PFSK-1 (cell line): ENCODE data around the gene BEGAIN.

Experiments used
- FOXP2 ChIP-seq: optimal IDR thresholded peaks from 2 replicates; pipeline ENCODE3; 2011; ENCODE audit warnings: borderline replicate concordance, control low read depth, inconsistent platforms; ENCODE audit not compliant: insufficient read depth; ENCODE audit errors: extremely low read length, extremely low read depth
- POLR2AphosphoS5 ChIP-seq: IDR thresholded peaks from 2 replicates; pipeline ENCODE4 v1.6.1; 2012; ENCODE audit warnings: low read depth, mild to moderate bottlenecking, control low read depth, low read length, moderate library complexity
- SIN3A ChIP-seq: IDR thresholded peaks from 2 replicates; pipeline ENCODE4 v1.6.1; 2012; ENCODE audit warnings: mild to moderate bottlenecking, low read length, moderate library complexity, borderline replicate concordance; ENCODE audit not compliant: insufficient read depth
- TAF1 ChIP-seq: IDR thresholded peaks from 2 replicates; pipeline ENCODE4 v1.6.1; 2012; ENCODE audit warnings: low read length, control low read depth, borderline replicate concordance; ENCODE audit not compliant: insufficient read depth
- TF ChIP-seq, protein P1 (sequence below), 2 experiments: IDR thresholded peaks; 2 replicates each; pipeline versions ENCODE4 v1.6.1 to v1.8.0; 2011 to 2012; ENCODE audit warnings: low read depth in 2 of 2, low read length in 2 of 2, control low read depth in 1 of 2, inconsistent platforms in 1 of 2, mild to moderate bottlenecking in 1 of 2, moderate library complexity in 1 of 2; ENCODE audit not compliant: insufficient read depth in 1 of 2

The BEGAIN gene

DNA sequence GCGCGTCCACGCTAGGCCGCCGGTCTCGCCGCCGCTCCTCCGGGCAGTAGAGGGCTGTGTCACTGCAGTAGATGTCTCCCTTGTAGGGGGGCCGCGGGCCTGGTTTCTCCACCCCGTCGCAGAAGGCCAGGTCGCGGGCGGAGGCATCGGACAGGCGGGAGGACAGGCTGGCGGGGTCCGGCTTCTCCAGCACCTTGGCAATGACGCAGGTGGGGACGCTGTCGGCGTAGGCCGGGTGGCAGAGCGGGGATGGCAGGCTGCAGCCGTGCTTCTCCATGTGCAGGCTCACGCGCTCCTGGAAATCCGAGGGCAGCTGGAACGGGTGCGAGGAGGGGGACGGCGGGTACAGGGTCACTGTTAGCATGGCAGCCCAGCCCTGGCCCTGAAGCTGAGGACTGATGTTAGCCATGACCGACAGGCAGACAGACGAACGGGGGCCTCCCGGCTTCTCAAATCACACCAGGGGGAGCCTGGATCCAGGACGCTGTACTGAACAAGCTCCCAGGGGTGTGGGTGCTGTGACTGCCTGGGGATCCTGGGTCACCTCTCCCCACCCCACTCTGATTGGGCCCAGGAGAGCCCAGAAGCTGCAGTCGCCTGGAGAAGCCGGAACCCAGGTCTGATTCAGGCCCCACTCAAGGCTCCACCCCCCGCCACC lies 48.1 kb downstream of the BEGAIN start:
- TF ChIP-seq POLR2AphosphoS5 (no peak), SIN3A (no peak), TAF1 (no peak), FOXP2 (no peak)
- TF ChIP-seq, protein P1, sequence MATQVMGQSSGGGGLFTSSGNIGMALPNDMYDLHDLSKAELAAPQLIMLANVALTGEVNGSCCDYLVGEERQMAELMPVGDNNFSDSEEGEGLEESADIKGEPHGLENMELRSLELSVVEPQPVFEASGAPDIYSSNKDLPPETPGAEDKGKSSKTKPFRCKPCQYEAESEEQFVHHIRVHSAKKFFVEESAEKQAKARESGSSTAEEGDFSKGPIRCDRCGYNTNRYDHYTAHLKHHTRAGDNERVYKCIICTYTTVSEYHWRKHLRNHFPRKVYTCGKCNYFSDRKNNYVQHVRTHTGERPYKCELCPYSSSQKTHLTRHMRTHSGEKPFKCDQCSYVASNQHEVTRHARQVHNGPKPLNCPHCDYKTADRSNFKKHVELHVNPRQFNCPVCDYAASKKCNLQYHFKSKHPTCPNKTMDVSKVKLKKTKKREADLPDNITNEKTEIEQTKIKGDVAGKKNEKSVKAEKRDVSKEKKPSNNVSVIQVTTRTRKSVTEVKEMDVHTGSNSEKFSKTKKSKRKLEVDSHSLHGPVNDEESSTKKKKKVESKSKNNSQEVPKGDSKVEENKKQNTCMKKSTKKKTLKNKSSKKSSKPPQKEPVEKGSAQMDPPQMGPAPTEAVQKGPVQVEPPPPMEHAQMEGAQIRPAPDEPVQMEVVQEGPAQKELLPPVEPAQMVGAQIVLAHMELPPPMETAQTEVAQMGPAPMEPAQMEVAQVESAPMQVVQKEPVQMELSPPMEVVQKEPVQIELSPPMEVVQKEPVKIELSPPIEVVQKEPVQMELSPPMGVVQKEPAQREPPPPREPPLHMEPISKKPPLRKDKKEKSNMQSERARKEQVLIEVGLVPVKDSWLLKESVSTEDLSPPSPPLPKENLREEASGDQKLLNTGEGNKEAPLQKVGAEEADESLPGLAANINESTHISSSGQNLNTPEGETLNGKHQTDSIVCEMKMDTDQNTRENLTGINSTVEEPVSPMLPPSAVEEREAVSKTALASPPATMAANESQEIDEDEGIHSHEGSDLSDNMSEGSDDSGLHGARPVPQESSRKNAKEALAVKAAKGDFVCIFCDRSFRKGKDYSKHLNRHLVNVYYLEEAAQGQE (IDR thresholded peaks at IDR 0.05; ENCODE audit: insufficient read depth in 1 of 2, low read depth in 2 of 2, low read length in 2 of 2): no peak

DNA sequence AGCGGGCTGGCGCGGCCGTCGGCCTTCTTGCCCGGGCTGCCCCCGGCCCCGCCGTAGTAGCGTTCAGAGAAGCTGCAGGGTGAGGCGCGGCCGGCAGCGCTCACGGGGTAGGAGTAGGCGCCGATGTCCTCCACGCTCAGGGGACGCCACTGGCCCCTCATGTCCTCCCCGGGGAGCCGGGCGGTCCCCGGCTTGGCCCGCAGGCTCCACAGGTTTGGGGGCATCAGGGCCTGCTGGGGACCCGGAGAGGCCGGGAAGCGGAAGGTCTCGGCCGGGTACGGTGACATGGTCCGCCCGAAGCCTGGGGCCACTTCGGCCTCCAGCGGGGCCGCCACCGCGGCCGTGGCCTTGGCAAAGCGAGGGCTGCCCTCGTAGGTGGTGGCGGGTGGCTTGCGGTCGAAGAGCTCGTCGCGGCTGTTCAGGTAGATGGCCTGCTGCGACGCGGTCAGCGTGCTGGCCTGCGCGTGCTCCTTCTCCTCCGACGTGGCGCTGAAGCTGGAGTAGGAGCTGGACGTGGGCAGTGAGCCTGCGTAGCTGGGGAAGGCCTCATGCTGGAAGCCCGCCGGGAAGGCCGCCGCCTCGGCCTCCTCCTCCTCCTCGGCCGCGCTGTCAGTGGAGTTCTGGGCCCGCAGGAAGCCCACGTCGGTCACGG lies 48.7 kb downstream of the BEGAIN start:
- TF ChIP-seq FOXP2: no peak
- TF ChIP-seq POLR2AphosphoS5: no peak
- TF ChIP-seq SIN3A: no peak
- TF ChIP-seq TAF1: no peak
- TF ChIP-seq, protein P1 (IDR thresholded peaks at IDR 0.05; ENCODE audit: insufficient read depth in 1 of 2, low read depth in 2 of 2, low read length in 2 of 2): no peak

DNA sequence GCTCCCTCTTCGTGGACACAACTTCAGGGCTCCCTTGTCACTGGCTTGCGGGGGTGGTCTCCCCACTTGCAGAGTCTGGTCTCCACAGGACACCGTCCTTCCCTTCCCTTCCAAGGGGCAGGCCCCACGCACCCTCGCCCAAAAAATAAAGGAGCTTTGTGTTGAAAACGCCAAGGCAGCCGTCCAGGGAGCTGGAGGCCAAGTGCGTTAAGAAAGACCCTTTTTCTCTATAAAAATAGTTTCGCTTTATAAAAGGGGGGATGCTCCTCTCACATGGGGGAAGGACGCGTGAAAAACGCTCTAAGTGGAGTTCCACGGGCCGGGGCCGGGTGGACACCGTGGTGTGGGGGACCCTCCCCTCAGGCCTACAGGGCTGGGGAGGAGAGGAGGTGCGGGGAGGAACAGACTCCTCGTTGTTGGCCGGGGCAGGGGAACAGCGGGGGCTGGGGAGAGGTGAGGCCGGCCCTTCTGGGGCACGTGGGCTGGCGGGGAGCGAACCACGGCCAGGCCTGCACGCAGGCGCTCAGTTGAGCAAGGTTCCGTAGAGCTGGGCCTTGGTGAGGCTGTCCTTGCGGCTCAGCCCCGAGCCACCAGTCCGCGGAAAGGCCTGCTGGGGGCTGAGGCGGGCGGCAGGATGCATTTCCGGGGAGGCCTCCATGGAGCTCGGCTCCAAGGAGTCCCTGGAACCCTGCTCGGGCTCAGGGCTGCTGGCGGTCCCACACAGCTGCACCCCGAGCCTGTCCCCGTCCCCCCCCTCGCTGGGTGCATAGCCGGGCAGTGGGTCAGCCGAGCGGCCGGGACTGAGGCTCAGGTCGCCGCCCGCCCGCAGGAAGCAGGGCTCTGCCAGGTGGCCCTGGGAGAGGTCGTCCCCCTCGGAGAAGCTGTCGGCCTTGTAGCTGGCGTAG lies 49.5 kb downstream of the BEGAIN start:
- TF ChIP-seq POLR2AphosphoS5 (no peak), TAF1 (no peak), SIN3A (no peak), FOXP2 (no peak)
- TF ChIP-seq, protein P1 (IDR thresholded peaks at IDR 0.05; ENCODE audit: insufficient read depth in 1 of 2, low read depth in 2 of 2, low read length in 2 of 2): no peak

DNA sequence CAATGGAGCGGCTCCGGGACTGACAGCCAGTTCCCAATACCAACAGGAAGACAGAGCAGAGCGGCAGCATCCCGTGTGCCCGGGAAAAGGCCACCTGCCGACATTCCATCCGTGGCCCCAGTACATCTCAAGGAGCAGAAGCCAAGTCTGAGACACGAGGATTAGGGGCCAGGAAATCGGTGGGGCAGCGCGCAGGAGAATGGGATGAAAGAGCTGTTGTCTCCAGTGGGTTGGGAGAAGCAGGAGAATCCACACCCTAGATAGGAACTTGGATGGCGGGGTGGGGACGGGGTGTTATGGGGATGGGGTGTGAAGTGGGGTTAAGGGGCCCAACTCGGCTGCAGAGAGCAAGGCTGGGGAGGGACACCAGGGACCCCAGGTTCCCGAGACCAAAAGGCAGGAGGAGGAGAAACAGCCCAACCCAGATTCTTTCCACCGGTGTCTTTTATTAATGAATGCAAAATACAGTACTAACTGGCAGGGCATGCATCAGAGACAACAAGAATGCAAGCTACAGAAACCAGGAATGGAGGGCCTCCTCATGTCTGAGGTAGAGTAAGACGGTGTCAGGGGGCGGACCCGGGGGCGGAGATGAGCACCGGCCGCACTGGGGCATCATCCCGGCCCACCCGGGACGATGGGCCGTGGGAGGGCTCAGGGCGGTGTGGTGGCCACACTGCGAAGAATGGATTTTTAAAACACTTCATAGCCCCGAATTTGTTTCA lies 50.3 kb downstream of the BEGAIN start:
- TF ChIP-seq SIN3A: no peak
- TF ChIP-seq TAF1: no peak
- no peak for TF ChIP-seq FOXP2
- TF ChIP-seq, protein P1 (IDR thresholded peaks at IDR 0.05; ENCODE audit: insufficient read depth in 1 of 2, low read depth in 2 of 2, low read length in 2 of 2): no peak
- no peak for TF ChIP-seq POLR2AphosphoS5
